ENCODE measurements around the gene TPK1. TPM values are rescaled to one million over a fixed set of nuclear protein-coding genes. Genes with fewer than 3 reads are reported as not detected.
"Not testable (repeated sequence)": the region's sequence is repeated elsewhere in the genome, so short reads cannot be mapped to it uniquely, and the experiment has no call there.

TPK1 gene
- total RNA-seq, 3 donors from 2014 or later = 11.4 to 14.2 (median 13.3) TPM

DNA sequence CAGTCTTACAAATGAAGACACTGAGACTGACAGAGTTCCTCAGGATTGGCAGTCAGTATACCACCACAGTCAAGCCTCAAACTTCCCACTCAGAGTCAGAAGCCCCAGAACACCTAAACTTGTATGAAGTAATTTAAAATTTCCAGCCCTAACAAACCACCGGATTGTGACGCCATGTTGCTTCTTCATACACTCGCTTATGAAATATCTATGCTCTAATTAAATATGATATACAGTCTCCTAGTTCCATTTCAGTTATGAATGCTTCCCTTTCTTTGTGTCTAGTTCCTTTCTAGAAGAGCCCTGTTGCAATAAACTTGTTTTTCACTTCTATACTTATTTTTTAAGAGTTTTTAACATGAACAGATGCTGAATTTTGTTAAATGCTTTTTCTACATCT, 260.4 kb downstream of the TPK1 start:
- Histone ChIP-seq H3K4me3 (no peak overlapping the region), H3K4me1 (ENCODE audit: low read depth) (no peaks in the 10 kb centered on the region), H3K36me3 (ENCODE audit: low read depth) (no peaks in the 10 kb centered on the region), H3K9me3 (no peaks in the 10 kb centered on the region)
- intact Hi-C loops (cut with DNase I, micrococcal nuclease) = no loop called here
- TF ChIP-seq, protein P1, sequence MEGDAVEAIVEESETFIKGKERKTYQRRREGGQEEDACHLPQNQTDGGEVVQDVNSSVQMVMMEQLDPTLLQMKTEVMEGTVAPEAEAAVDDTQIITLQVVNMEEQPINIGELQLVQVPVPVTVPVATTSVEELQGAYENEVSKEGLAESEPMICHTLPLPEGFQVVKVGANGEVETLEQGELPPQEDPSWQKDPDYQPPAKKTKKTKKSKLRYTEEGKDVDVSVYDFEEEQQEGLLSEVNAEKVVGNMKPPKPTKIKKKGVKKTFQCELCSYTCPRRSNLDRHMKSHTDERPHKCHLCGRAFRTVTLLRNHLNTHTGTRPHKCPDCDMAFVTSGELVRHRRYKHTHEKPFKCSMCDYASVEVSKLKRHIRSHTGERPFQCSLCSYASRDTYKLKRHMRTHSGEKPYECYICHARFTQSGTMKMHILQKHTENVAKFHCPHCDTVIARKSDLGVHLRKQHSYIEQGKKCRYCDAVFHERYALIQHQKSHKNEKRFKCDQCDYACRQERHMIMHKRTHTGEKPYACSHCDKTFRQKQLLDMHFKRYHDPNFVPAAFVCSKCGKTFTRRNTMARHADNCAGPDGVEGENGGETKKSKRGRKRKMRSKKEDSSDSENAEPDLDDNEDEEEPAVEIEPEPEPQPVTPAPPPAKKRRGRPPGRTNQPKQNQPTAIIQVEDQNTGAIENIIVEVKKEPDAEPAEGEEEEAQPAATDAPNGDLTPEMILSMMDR (IDR thresholded peaks at IDR 0.05) = no peak
- ATAC-seq (no peak), DNase-seq (no peak)

DNA sequence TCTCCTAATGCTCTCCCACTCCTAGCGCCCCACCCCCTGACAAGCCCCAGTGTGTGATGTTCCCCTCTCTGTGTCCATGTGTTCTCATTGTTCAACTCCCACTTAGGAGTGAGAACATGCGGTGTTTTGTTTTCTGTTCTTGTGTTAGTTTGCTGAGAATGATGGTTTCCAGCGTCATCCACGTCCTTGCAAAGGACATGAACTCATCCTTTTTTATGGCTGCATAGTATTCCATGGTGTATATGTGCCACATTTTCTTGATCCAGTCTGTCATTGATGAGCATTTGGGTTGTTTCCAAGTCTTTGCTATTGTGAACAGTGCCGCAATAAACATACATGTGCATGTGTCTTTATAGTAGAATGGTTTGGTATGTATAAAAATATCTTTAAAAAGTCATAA, 261.1 kb downstream of the TPK1 start:
- ATAC-seq; DNase-seq; intact Hi-C loops (cut with DNase I, micrococcal nuclease); H3K9me3 ChIP-seq; H3K4me1 ChIP-seq (ENCODE audit: low read depth); H3K36me3 ChIP-seq (ENCODE audit: low read depth); H3K4me3 ChIP-seq: not testable (repeated sequence)

DNA sequence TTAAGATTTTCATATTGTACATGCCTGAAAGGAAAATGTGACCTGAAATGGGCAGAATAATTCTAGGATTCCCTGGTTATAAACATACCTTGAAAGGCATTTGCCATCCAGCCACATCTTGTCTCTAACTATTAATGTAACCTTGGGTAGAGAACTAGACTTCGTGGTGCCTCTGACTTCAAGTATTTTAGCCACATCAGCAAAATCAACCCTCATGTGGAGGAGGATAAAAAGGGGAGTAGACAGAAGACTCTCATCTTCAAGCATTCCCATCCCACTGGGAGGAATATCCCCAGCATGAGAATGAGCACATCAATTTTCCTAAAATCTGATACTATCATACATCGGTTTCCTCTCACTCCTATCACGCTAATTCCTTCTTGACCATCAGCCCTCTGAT, 267.6 kb downstream of the TPK1 start:
- Histone ChIP-seq H3K4me3 (no peak overlapping the region), H3K4me1 (ENCODE audit: low read depth) (no peaks in the 10 kb centered on the region), H3K36me3 (ENCODE audit: low read depth) (no peaks in the 10 kb centered on the region), H3K9me3 (no peaks in the 10 kb centered on the region)
- no peak for DNase-seq
- TF ChIP-seq, protein P1 (IDR thresholded peaks at IDR 0.05) = no peak
- ATAC-seq = no peak
- intact Hi-C loops (cut with DNase I, micrococcal nuclease) = no loop called here

DNA sequence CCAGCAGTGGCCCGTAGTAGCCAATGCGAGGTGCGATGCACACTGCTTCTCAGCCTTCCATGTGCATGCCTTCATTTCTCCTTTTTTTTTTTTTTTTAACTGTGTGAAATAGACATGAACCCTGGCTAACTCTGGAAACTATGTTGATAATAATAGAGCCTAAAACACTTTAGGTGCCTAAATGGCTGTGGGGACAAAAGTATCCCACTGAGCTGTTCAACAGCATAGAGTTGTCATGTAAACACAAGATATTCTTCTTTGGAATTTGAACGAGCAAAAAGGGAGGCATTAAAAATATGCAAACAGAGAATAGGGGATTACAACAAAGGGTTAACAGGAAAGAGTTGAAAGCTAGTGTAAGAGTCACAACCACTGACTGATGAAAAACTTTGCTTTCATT, 270.3 kb downstream of the TPK1 start:
- no peaks in the 10 kb centered on the region for H3K9me3 ChIP-seq
- TF ChIP-seq, protein P1 (IDR thresholded peaks at IDR 0.05) = no peak
- DNase-seq (no peak), ATAC-seq (no peak)
- intact Hi-C loops (cut with DNase I, micrococcal nuclease) = no loop called here
- H3K4me1 ChIP-seq (ENCODE audit: low read depth) = no peaks in the 10 kb centered on the region
- H3K36me3 ChIP-seq (ENCODE audit: low read depth) = no peaks in the 10 kb centered on the region
- H3K4me3 ChIP-seq = no peak overlapping the region

DNA sequence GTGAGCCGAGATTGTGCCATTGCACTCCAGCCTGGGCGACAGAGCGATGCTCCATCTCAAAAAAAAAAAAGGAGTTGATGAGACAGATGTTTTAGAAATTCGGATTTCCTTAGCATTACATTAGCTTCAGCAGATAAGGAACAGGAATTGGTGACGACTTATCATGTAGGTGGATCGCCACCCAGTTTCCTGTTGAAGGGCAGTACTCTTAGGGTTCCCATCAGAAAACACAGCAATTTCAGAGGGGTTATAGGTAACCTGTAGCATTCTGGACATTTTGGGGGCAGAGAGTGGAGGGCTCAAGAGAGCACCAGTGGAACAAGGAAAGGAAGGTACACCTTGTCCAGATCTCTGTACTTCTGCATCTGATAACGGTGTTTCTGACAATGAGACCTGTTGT, 286.0 kb downstream of the TPK1 start:
- TF ChIP-seq, protein P1 (IDR thresholded peaks at IDR 0.05) = no peak
- Histone ChIP-seq H3K4me3 (no peak overlapping the region), H3K36me3 (ENCODE audit: low read depth) (no peaks in the 10 kb centered on the region), H3K4me1 (ENCODE audit: low read depth) (no peaks in the 10 kb centered on the region), H3K9me3 (no peaks in the 10 kb centered on the region)
- ATAC-seq (no peak), DNase-seq (no peak)
- intact Hi-C loops (cut with DNase I, micrococcal nuclease) = no loop called here

DNA sequence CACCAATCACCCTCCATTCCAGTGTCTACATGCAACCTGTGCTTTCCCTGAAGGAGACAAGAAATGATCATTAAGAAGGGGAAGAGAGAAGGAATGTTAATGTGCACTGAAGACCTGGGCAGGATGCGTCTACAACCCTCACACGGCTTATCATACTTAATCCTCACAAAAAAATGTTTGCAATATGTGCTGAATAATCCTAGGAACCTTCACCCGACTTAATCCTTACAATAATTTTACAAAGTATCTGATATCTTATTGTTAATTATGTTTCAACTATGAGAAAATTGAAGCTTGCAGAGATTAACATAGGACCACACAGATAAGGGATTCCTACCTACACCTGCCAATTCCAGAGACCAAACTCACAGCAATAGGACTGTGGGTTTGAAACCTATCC, 287.3 kb downstream of the TPK1 start:
- DNase-seq = no peak
- no peak for ATAC-seq
- Histone ChIP-seq H3K4me3 (no peak overlapping the region), H3K9me3 (no peaks in the 10 kb centered on the region), H3K4me1 (ENCODE audit: low read depth) (no peaks in the 10 kb centered on the region), H3K36me3 (ENCODE audit: low read depth) (no peaks in the 10 kb centered on the region)
- intact Hi-C loops (cut with DNase I, micrococcal nuclease) = no loop called here
- TF ChIP-seq, protein P1 (IDR thresholded peaks at IDR 0.05) = no peak
